Measurements from ENCODE around the gene CFAP97D1. TPM values are rescaled to one million over a fixed set of nuclear protein-coding genes. Genes with fewer than 3 reads are reported as not detected.

The CFAP97D1 gene
- 0.04 TPM for polyA plus RNA-seq
- long read RNA-seq, donor 1 = 0 reads
- long read RNA-seq, donor 2 = 0 reads
- long read RNA-seq, donor 3 = 0 reads
- long read RNA-seq, donor 4 = 0 reads
- long read RNA-seq, donor 5 = 0 reads
- long read RNA-seq, donor 6 = 0 reads
- long read RNA-seq, donor 7 = 0 reads
- long read RNA-seq, donor 8 = 0 reads
- long read RNA-seq, donor 9 = 0 reads
- long read RNA-seq, donor 10 = 0 reads
- long read RNA-seq, donor 11 = 0 reads

GRCh38 chr17:43780135-43780534 lies at the start of gene CFAP97D1:
CFAP97D1 (plus strand) TSS chr17:43780435; CDS start chr17:43780463, 28 bp downstream.
- H3K4me1 ChIP-seq (ENCODE audit: control insufficient read depth, insufficient read depth, low read length) = peaks cover 21% of the 10 kb centered on the region
- H3K27ac ChIP-seq (ENCODE audit: low read length) = peak within 1 kb of the TSS; percentile 77
- peaks cover 8% of the 10 kb centered on the region for H3K27me3 ChIP-seq (ENCODE audit: control insufficient read depth, insufficient read depth, low read length)
- H3K9me3 ChIP-seq (ENCODE audit: control insufficient read depth, low read depth, low read length) = no peaks in the 10 kb centered on the region
- no peak for DNase-seq
- 27% methylated on average over 2 of the region's 7 CpGs for WGBS (ENCODE audit: insufficient coverage, low lambda C conversion rate)
- H3K36me3 ChIP-seq (ENCODE audit: control insufficient read depth, insufficient read depth, low read length) = peaks cover 19% of the 10 kb centered on the region
- H3K4me3 ChIP-seq (ENCODE audit: low read length) = peak within 1 kb of the TSS; percentile 74

GRCh38 chr17:43732958-43733357 lies 47.3 kb upstream of the CFAP97D1 start:
- WGBS (ENCODE audit: insufficient coverage, low lambda C conversion rate) = no CpG with 5 or more reads among the region's 2 CpGs

GRCh38 chr17:43733956-43734355 lies 46.3 kb upstream of the CFAP97D1 start:
- H3K4me1 ChIP-seq (ENCODE audit: control insufficient read depth, insufficient read depth, low read length) = no peaks in the 10 kb centered on the region
- no peak for DNase-seq
- no peaks in the 10 kb centered on the region for H3K36me3 ChIP-seq (ENCODE audit: control insufficient read depth, insufficient read depth, low read length)
- no peak overlapping the region for H3K4me3 ChIP-seq (ENCODE audit: low read length)
- no peak overlapping the region for H3K27ac ChIP-seq (ENCODE audit: low read length)
- H3K27me3 ChIP-seq (ENCODE audit: control insufficient read depth, insufficient read depth, low read length) = no peaks in the 10 kb centered on the region
- WGBS (ENCODE audit: insufficient coverage, low lambda C conversion rate) = no CpG with 5 or more reads among the region's 1 CpG
- H3K9me3 ChIP-seq (ENCODE audit: control insufficient read depth, low read depth, low read length) = no peaks in the 10 kb centered on the region

More at GRCh38 chr17:43732958-43733357, 47.3 kb upstream of the CFAP97D1 start:
- no peak for DNase-seq
- no peaks in the 10 kb centered on the region for H3K36me3 ChIP-seq (ENCODE audit: control insufficient read depth, insufficient read depth, low read length)
- H3K27ac ChIP-seq (ENCODE audit: low read length) = no peak overlapping the region
- no peaks in the 10 kb centered on the region for H3K27me3 ChIP-seq (ENCODE audit: control insufficient read depth, insufficient read depth, low read length)
- H3K4me1 ChIP-seq (ENCODE audit: control insufficient read depth, insufficient read depth, low read length) = no peaks in the 10 kb centered on the region
- no peaks in the 10 kb centered on the region for H3K9me3 ChIP-seq (ENCODE audit: control insufficient read depth, low read depth, low read length)
- H3K4me3 ChIP-seq (ENCODE audit: low read length) = no peak overlapping the region

GRCh38 chr17:43734376-43734775 lies 45.9 kb upstream of the CFAP97D1 start:
- WGBS (ENCODE audit: insufficient coverage, low lambda C conversion rate) = 80% methylated on average over 1 of the region's 5 CpGs
- no peak overlapping the region for H3K27ac ChIP-seq (ENCODE audit: low read length)
- H3K4me3 ChIP-seq (ENCODE audit: low read length) = no peak overlapping the region
- H3K36me3 ChIP-seq (ENCODE audit: control insufficient read depth, insufficient read depth, low read length) = no peaks in the 10 kb centered on the region
- no peaks in the 10 kb centered on the region for H3K4me1 ChIP-seq (ENCODE audit: control insufficient read depth, insufficient read depth, low read length)
- H3K9me3 ChIP-seq (ENCODE audit: control insufficient read depth, low read depth, low read length) = no peaks in the 10 kb centered on the region
- H3K27me3 ChIP-seq (ENCODE audit: control insufficient read depth, insufficient read depth, low read length) = no peaks in the 10 kb centered on the region
- no peak for DNase-seq

GRCh38 chr17:43736389-43736788 lies 43.8 kb upstream of the CFAP97D1 start:
- no CpG with 5 or more reads among the region's 2 CpGs for WGBS (ENCODE audit: insufficient coverage, low lambda C conversion rate)

GRCh38 chr17:43737722-43738121 lies 42.5 kb upstream of the CFAP97D1 start:
- Histone ChIP-seq H3K4me1 (ENCODE audit: control insufficient read depth, insufficient read depth, low read length) (no peaks in the 10 kb centered on the region), H3K4me3 (ENCODE audit: low read length) (no peak overlapping the region), H3K27ac (ENCODE audit: low read length) (no peak overlapping the region), H3K9me3 (ENCODE audit: control insufficient read depth, low read depth, low read length) (no peaks in the 10 kb centered on the region), H3K36me3 (ENCODE audit: control insufficient read depth, insufficient read depth, low read length) (no peaks in the 10 kb centered on the region), H3K27me3 (ENCODE audit: control insufficient read depth, insufficient read depth, low read length) (no peaks in the 10 kb centered on the region)
- DNase-seq = no peak
- WGBS (ENCODE audit: insufficient coverage, low lambda C conversion rate) = no CpG with 5 or more reads among the region's 2 CpGs

More at GRCh38 chr17:43736389-43736788, 43.8 kb upstream of the CFAP97D1 start:
- no peaks in the 10 kb centered on the region for H3K27me3 ChIP-seq (ENCODE audit: control insufficient read depth, insufficient read depth, low read length)
- H3K4me1 ChIP-seq (ENCODE audit: control insufficient read depth, insufficient read depth, low read length) = no peaks in the 10 kb centered on the region
- no peaks in the 10 kb centered on the region for H3K9me3 ChIP-seq (ENCODE audit: control insufficient read depth, low read depth, low read length)
- no peak overlapping the region for H3K27ac ChIP-seq (ENCODE audit: low read length)
- no peak for DNase-seq
- no peak overlapping the region for H3K4me3 ChIP-seq (ENCODE audit: low read length)
- no peaks in the 10 kb centered on the region for H3K36me3 ChIP-seq (ENCODE audit: control insufficient read depth, insufficient read depth, low read length)

GRCh38 chr17:43740541-43740940 lies 39.7 kb upstream of the CFAP97D1 start:
- WGBS (ENCODE audit: insufficient coverage, low lambda C conversion rate) = no CpG with 5 or more reads among the region's 4 CpGs
- no peak for DNase-seq
- Histone ChIP-seq H3K27ac (ENCODE audit: low read length) (no peak overlapping the region), H3K4me1 (ENCODE audit: control insufficient read depth, insufficient read depth, low read length) (no peaks in the 10 kb centered on the region), H3K36me3 (ENCODE audit: control insufficient read depth, insufficient read depth, low read length) (no peaks in the 10 kb centered on the region), H3K27me3 (ENCODE audit: control insufficient read depth, insufficient read depth, low read length) (peaks cover 12% of the 10 kb centered on the region), H3K4me3 (ENCODE audit: low read length) (no peak overlapping the region), H3K9me3 (ENCODE audit: control insufficient read depth, low read depth, low read length) (no peaks in the 10 kb centered on the region)

GRCh38 chr17:43741636-43742035 lies 38.6 kb upstream of the CFAP97D1 start:
- H3K4me3 ChIP-seq (ENCODE audit: low read length) = no peak overlapping the region
- no peaks in the 10 kb centered on the region for H3K36me3 ChIP-seq (ENCODE audit: control insufficient read depth, insufficient read depth, low read length)
- no peaks in the 10 kb centered on the region for H3K9me3 ChIP-seq (ENCODE audit: control insufficient read depth, low read depth, low read length)
- no peak overlapping the region for H3K27ac ChIP-seq (ENCODE audit: low read length)
- no peak for DNase-seq
- WGBS (ENCODE audit: insufficient coverage, low lambda C conversion rate) = no CpG with 5 or more reads among the region's 5 CpGs
- no peaks in the 10 kb centered on the region for H3K4me1 ChIP-seq (ENCODE audit: control insufficient read depth, insufficient read depth, low read length)
- H3K27me3 ChIP-seq (ENCODE audit: control insufficient read depth, insufficient read depth, low read length) = peaks cover 21% of the 10 kb centered on the region

- DNase-seq = no peak
- WGBS (ENCODE audit: insufficient coverage, low lambda C conversion rate) = no CpG with 5 or more reads among the region's 6 CpGs
- Histone ChIP-seq H3K4me1 (ENCODE audit: control insufficient read depth, insufficient read depth, low read length) (no peaks in the 10 kb centered on the region), H3K27me3 (ENCODE audit: control insufficient read depth, insufficient read depth, low read length) (peaks cover 23% of the 10 kb centered on the region), H3K9me3 (ENCODE audit: control insufficient read depth, low read depth, low read length) (no peaks in the 10 kb centered on the region), H3K4me3 (ENCODE audit: low read length) (no peak overlapping the region), H3K27ac (ENCODE audit: low read length) (no peak overlapping the region), H3K36me3 (ENCODE audit: control insufficient read depth, insufficient read depth, low read length) (no peaks in the 10 kb centered on the region)
Observed at GRCh38 chr17:43745541-43745940, 34.7 kb upstream of the CFAP97D1 start.

- Histone ChIP-seq H3K36me3 (ENCODE audit: control insufficient read depth, insufficient read depth, low read length) (no peaks in the 10 kb centered on the region), H3K4me3 (ENCODE audit: low read length) (no peak overlapping the region), H3K9me3 (ENCODE audit: control insufficient read depth, low read depth, low read length) (peaks cover 3% of the 10 kb centered on the region), H3K4me1 (ENCODE audit: control insufficient read depth, insufficient read depth, low read length) (no peaks in the 10 kb centered on the region), H3K27ac (ENCODE audit: low read length) (no peak overlapping the region), H3K27me3 (ENCODE audit: control insufficient read depth, insufficient read depth, low read length) (peaks cover 34% of the 10 kb centered on the region)
- no peak for DNase-seq
- no CpG with 5 or more reads among the region's 5 CpGs for whole genome bisulfite sequencing (ENCODE audit: insufficient coverage, low lambda C conversion rate)
Observed at GRCh38 chr17:43750153-43750552, 30.1 kb upstream of the CFAP97D1 start.

- no peak for DNase-seq
- Histone ChIP-seq H3K27me3 (ENCODE audit: control insufficient read depth, insufficient read depth, low read length) (peaks cover 47% of the 10 kb centered on the region), H3K9me3 (ENCODE audit: control insufficient read depth, low read depth, low read length) (peaks cover 7% of the 10 kb centered on the region), H3K27ac (ENCODE audit: low read length) (no peak overlapping the region), H3K4me3 (ENCODE audit: low read length) (no peak overlapping the region), H3K4me1 (ENCODE audit: control insufficient read depth, insufficient read depth, low read length) (no peaks in the 10 kb centered on the region), H3K36me3 (ENCODE audit: control insufficient read depth, insufficient read depth, low read length) (no peaks in the 10 kb centered on the region)
- 100% methylated on average over 1 of the region's 5 CpGs for WGBS (ENCODE audit: insufficient coverage, low lambda C conversion rate)
Observed at GRCh38 chr17:43753493-43754129, 26.6 kb upstream of the CFAP97D1 start.

All from large intestine (tissue), 12 donors.